Measurements from ENCODE around the gene TBX4. TPM values are rescaled to one million over a fixed set of nuclear protein-coding genes. Genes with fewer than 3 reads are reported as not detected.
"Not testable (repeated sequence)": the region's sequence is repeated elsewhere in the genome, so short reads cannot be mapped to it uniquely, and the experiment has no call there.

Gene TBX4
- total RNA-seq, 2 donors from 2014 or later: not detected

GRCh38 chr17:61483778-61484116 lies 31.5 kb downstream of the TBX4 start:
- Mint-ChIP-seq H3K36me3 (ENCODE audit: low read depth) (no peaks in the 10 kb centered on the region), H3K4me1 (no peaks in the 10 kb centered on the region), H3K9me3 (no peaks in the 10 kb centered on the region), H3K4me3 (no peak overlapping the region), H3K27ac (no peak overlapping the region), H3K27me3 (no peaks in the 10 kb centered on the region)
- ATAC-seq (replicated peaks): no peak

- H3K27ac Mint-ChIP-seq: no peak overlapping the region
- H3K36me3 Mint-ChIP-seq (ENCODE audit: low read depth): no peaks in the 10 kb centered on the region
- H3K4me3 Mint-ChIP-seq: no peak overlapping the region
- no peaks in the 10 kb centered on the region for H3K27me3 Mint-ChIP-seq
- H3K9me3 Mint-ChIP-seq: no peaks in the 10 kb centered on the region
- no peak for ATAC-seq (replicated peaks)
- H3K4me1 Mint-ChIP-seq: no peaks in the 10 kb centered on the region
These were observed 32.0 kb downstream of the TBX4 start for GRCh38 chr17:61484174-61484573.

GRCh38 chr17:61485067-61485775 lies 33.0 kb downstream of the TBX4 start:
- no peaks in the 10 kb centered on the region for H3K4me1 Mint-ChIP-seq
- no peaks in the 10 kb centered on the region for H3K27me3 Mint-ChIP-seq
- H3K4me3 Mint-ChIP-seq: no peak overlapping the region
- H3K9me3 Mint-ChIP-seq: no peaks in the 10 kb centered on the region
- H3K27ac Mint-ChIP-seq: no peak overlapping the region
- ATAC-seq (replicated peaks): no peak
- H3K36me3 Mint-ChIP-seq (ENCODE audit: low read depth): no peaks in the 10 kb centered on the region

GRCh38 chr17:61486135-61487120 lies 34.2 kb downstream of the TBX4 start:
- Mint-ChIP-seq H3K36me3 (ENCODE audit: low read depth) (no peaks in the 10 kb centered on the region), H3K27me3 (no peaks in the 10 kb centered on the region), H3K4me3 (no peak overlapping the region), H3K27ac (no peak overlapping the region), H3K9me3 (no peaks in the 10 kb centered on the region), H3K4me1 (no peaks in the 10 kb centered on the region)
- ATAC-seq (replicated peaks): no peak

- no peak for ATAC-seq (replicated peaks)
- H3K36me3 Mint-ChIP-seq (ENCODE audit: low read depth): no peaks in the 10 kb centered on the region
- no peaks in the 10 kb centered on the region for H3K27me3 Mint-ChIP-seq
- H3K4me1 Mint-ChIP-seq: no peaks in the 10 kb centered on the region
- no peaks in the 10 kb centered on the region for H3K9me3 Mint-ChIP-seq
- no peak overlapping the region for H3K4me3 Mint-ChIP-seq
- no peak overlapping the region for H3K27ac Mint-ChIP-seq
These were observed 35.2 kb downstream of the TBX4 start for GRCh38 chr17:61487161-61487988.

GRCh38 chr17:61487989-61488595 lies 35.9 kb downstream of the TBX4 start:
- H3K27me3 Mint-ChIP-seq: no peaks in the 10 kb centered on the region
- no peak overlapping the region for H3K27ac Mint-ChIP-seq
- H3K4me3 Mint-ChIP-seq: no peak overlapping the region
- H3K4me1 Mint-ChIP-seq: no peaks in the 10 kb centered on the region
- no peaks in the 10 kb centered on the region for H3K9me3 Mint-ChIP-seq
- no peaks in the 10 kb centered on the region for H3K36me3 Mint-ChIP-seq (ENCODE audit: low read depth)
- ATAC-seq (replicated peaks): no peak

- Mint-ChIP-seq H3K4me3 (no peak overlapping the region), H3K27ac (no peak overlapping the region), H3K4me1 (no peaks in the 10 kb centered on the region), H3K9me3 (no peaks in the 10 kb centered on the region), H3K36me3 (ENCODE audit: low read depth) (no peaks in the 10 kb centered on the region), H3K27me3 (no peaks in the 10 kb centered on the region)
- ATAC-seq (replicated peaks): no peak
These were observed 36.9 kb downstream of the TBX4 start for GRCh38 chr17:61488878-61489718.

- Mint-ChIP-seq H3K4me3 (no peak overlapping the region), H3K27ac (no peak overlapping the region), H3K36me3 (ENCODE audit: low read depth) (no peaks in the 10 kb centered on the region), H3K9me3 (no peaks in the 10 kb centered on the region), H3K27me3 (peaks cover 4% of the 10 kb centered on the region), H3K4me1 (no peaks in the 10 kb centered on the region)
- no peak for ATAC-seq (replicated peaks)
These were observed 37.7 kb downstream of the TBX4 start for GRCh38 chr17:61489719-61490490.

- H3K27ac Mint-ChIP-seq: no peak overlapping the region
- ATAC-seq (replicated peaks): no peak
- no peaks in the 10 kb centered on the region for H3K9me3 Mint-ChIP-seq
- H3K4me3 Mint-ChIP-seq: no peak overlapping the region
- H3K4me1 Mint-ChIP-seq: peaks cover 2% of the 10 kb centered on the region
- H3K27me3 Mint-ChIP-seq: peaks cover 4% of the 10 kb centered on the region
- no peaks in the 10 kb centered on the region for H3K36me3 Mint-ChIP-seq (ENCODE audit: low read depth)
These were observed 38.3 kb downstream of the TBX4 start for GRCh38 chr17:61490540-61490975.

- Mint-ChIP-seq H3K9me3 (no peaks in the 10 kb centered on the region), H3K4me1 (peaks cover 8% of the 10 kb centered on the region), H3K27ac (no peak overlapping the region), H3K27me3 (peaks cover 9% of the 10 kb centered on the region), H3K36me3 (ENCODE audit: low read depth) (no peaks in the 10 kb centered on the region), H3K4me3 (no peak overlapping the region)
- ATAC-seq (replicated peaks): no peak
These were observed 39.8 kb downstream of the TBX4 start for GRCh38 chr17:61491981-61492380.

GRCh38 chr17:61492759-61493526 lies 40.7 kb downstream of the TBX4 start:
- H3K27ac Mint-ChIP-seq: no peak overlapping the region
- no peak for ATAC-seq (replicated peaks)
- peaks cover 8% of the 10 kb centered on the region for H3K4me1 Mint-ChIP-seq
- peaks cover 12% of the 10 kb centered on the region for H3K27me3 Mint-ChIP-seq
- no peak overlapping the region for H3K4me3 Mint-ChIP-seq
- no peaks in the 10 kb centered on the region for H3K9me3 Mint-ChIP-seq
- H3K36me3 Mint-ChIP-seq (ENCODE audit: low read depth): no peaks in the 10 kb centered on the region

- not testable (repeated sequence) for H3K4me1 Mint-ChIP-seq; H3K27ac Mint-ChIP-seq; H3K36me3 Mint-ChIP-seq (ENCODE audit: low read depth); ATAC-seq (replicated peaks); H3K9me3 Mint-ChIP-seq; H3K4me3 Mint-ChIP-seq
- H3K27me3 Mint-ChIP-seq: peaks cover 12% of the 10 kb centered on the region
These were observed 41.7 kb downstream of the TBX4 start for GRCh38 chr17:61493830-61494324.
